ENCODE measurements around the gene HDAC5.
"Not testable (repeated sequence)": the region's sequence is repeated elsewhere in the genome, so short reads cannot be mapped to it uniquely, and the experiment has no call there.

The HDAC5 gene

DNA sequence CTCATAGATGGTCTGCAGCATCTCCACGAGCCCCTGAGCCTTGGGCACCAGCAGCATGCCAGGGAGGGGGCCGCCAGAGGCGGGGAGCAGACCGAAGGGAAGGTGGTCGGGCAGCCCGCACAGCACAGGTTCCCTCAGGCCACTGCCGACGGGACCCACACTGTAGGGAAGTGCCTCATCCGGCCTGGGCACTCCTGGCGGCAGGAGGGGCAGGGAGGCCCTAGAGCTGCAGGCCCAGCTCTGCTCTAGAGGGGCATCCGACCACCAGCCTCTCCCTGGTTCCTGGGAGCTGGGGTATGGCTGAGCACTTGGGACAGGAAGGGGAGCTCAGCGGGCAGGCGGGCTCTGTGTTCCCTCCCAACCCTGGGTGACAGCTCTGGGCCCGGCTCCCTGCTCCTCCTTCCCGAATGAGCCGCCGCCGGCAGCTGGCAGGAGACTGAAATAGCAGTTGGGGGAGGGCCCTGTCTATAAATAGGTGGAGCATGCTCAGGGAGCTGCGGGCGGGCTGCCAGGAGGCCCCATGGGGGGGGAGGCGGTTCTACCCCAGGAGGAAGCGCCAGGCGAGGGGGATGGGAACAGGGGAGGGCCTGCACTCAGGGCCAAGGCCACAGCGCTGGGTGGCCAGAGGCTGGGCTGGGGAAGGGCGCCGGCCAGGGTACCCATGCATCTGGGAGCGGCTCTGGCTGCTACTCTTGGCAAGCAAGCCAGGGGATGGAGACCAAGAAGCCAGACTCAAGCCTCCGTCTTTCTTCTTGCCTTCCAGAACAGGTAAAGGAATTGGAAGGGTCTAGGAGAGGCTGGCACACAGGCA is 12.4 kb downstream of the HDAC5 start:
- peak; percentile 55 for DNase-seq

DNA sequence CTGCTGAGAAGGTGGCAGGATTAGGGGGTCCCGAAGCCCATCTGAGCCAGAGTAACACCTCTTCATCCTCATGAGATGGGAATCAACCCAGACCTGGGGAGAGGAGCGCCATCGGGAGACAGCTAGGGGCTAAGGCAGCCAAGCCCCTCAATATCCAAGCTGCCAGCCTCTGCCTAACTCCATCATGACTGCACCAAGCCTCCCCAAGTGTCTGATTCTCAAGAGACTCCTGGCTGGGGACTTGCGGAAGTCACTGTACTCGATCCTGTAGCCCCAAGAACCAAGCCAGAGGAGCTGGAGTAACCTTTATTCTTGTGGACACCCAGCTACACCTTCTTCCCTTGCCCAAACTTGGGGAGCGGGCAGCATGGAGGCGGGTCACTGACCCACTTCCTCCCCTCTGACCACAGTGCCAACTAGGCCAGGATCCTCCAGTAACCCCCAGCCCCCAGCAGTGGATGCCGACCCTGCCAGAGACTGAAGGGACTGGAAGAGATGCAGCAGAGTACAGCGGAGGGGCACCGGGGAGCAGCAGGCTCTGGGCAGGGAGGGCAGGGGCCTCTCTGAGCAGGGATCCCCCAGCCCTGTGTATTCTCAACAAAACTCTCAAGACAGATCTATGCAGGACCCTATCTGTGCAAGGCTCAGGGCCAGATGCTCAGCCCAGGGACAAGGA is 13.3 kb downstream of the HDAC5 start:
- DNase-seq = no peak

DNA sequence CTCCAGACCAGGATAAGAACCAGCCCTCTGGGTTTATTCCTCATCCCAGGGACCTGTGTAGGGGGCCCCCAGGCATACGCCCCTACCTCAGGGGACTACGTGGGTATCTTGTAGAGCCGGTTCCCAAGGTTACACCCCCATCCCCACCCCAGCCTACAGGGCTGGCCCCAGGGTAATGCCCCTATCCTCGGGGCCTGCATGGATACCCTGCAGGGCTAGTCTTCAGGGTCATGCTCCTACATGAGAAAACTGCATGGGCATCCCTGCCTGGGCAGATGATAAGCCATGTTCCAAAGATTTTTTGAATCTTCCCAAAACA is 14.2 kb downstream of the HDAC5 start:
- DNase-seq = no peak

DNA sequence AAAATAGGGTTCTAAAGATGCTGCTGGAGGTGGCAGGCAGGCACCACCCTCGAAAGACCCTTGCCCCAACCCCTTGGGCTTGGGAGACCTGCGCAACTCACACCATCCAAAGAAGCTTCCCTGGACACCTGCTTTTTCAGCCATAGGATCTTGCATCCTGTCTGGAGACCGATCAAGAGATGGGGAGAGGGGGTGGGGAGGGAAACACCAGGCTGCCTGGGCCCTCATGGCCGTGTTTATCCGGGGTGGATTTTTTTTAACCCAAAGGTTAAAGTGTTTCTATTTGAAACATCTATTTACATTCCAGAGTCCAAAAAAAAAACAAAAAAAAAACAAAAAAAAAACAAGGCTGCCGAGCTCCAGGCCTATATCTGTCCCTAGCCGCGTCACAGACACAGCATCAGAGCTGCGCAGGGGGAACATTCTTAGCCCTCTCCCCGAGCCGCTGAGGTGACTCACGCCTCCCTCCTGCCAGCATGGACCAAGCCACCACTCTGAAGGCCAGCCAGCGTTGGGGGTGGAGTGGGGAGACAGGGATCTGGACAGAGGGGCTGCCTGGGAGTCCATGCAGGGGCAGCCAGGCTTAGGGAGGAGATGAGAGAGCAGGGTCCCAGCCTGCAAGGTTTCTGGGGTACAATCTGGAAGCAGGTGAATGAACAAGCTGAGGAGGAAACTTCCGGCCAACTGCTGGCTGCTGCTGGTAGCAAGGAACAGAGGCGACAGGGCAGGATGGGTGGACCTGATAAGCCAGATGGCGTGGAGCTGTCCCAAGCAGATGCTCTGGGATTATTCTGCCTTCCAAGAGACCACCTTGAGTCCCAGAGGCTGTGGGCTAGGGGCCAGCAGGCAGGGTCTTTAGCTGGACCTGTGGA is 14.8 kb downstream of the HDAC5 start:
- DNase-seq = no peak

DNA sequence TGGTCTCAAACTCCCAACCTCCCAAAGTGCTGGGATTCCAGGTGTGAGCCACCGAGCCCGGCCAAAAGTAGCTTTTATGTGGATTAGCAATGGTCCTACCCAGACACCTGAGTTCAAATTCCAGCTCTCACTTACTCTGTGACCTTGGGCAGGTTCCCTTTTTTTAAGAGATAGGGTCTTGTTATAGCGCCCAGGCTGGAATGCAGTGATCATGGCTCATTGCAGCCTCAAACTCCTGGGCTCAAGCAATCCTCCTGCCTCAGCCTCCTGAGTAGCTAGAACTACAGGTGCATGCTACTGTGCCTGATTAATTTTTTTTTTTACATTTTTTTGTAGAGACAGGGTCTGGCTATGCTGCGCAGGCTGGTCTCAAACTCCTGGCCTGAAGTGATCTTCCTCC is 16.6 kb downstream of the HDAC5 start:
- no peak for DNase-seq

DNA sequence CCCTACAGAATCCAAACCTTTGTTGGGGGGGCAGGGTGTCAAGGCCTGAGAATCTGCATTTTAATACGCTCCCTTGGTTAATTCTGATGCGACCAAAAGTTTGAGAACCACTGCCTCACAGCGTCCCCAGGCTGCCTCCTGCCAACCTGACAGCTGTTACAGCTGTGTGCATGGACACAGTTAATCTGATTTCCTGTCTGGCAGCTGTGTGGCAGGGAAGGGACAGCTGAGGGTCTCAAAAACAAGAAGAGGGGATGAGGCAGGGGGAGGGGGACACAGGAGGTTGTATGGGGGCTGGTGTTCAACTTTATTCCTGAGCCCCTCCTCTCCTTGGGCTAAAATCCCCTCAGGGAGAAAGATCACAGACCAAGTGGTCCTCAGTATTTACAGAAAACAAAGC is 17.5 kb downstream of the HDAC5 start:
- DNase-seq = no peak

DNA sequence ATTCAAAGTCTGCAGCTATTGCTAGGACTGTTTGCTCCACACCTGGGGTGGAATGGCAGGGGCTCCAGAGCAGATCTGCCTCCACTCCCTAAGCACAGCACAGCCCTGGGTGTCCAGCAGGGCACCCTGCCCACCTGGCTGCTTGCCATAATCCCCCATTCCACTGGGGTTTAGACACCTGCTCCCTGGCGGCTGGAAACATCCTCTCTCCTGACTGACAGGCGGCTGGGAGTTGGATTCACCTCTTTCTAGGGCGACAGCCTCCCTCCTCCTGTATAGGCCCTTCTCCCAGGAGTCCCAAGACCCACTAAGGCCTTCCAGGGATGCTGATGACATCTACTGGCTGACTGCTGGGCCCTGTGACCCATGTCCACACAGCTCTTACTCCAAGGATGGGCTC is 18.0 kb downstream of the HDAC5 start:
- no peak for DNase-seq

DNA sequence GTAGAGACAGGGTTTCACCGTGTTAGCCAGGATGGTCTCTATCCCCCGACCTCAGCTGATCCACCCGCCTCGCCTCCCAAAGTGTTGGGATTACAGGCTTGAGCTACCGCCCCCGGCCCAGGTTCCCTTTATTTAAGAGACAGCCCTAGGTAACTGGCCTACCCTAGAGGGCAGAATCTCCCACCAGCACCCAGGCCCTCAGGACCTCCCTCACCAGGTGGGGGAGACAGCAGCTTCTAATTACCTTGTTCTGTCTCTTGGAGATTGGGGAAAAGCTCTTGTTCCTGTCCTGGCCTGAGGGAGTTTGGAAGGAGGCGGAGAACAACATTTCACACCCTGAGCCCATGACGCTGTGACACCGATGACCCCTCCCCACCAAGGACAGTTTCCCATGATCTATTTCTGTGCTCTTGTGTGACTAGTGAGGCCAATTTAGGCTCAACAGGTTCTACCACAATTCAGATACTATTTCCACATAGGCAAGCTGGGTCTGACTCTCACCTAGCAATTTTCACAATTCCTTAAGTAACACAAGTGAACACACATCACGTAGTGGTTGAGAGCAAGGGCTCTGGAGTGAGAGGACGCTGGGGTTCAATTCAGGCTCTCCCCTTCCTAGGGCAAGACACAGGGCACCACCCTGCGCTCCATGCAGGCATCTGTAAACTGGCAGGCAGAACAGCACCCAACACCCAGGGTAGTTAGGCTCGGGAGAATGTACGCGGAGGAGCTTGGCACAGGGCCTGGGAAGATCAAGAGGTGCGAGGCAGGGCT is 20.4 kb downstream of the HDAC5 start:
- no peak for DNase-seq

DNA sequence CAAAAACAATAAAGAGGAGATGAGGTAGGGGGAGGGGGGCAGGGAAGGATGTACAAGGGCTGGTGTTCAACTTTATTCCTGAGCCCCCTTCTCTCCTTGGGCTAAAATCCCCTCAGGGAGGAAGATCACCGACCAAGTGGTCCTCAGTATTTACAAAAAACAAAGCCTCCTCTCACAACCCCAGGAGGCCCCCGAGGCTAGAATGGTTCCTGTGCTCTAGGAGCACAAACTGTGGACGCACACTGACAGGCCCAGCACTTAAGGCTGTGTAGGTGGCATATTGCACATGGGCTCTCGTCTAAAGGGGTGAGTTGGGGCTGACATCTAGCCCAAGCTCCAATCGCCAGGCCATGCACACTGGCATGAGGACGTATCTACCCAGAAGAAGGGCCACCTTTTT is 21.6 kb downstream of the HDAC5 start:
- not testable (repeated sequence) for DNase-seq

DNA sequence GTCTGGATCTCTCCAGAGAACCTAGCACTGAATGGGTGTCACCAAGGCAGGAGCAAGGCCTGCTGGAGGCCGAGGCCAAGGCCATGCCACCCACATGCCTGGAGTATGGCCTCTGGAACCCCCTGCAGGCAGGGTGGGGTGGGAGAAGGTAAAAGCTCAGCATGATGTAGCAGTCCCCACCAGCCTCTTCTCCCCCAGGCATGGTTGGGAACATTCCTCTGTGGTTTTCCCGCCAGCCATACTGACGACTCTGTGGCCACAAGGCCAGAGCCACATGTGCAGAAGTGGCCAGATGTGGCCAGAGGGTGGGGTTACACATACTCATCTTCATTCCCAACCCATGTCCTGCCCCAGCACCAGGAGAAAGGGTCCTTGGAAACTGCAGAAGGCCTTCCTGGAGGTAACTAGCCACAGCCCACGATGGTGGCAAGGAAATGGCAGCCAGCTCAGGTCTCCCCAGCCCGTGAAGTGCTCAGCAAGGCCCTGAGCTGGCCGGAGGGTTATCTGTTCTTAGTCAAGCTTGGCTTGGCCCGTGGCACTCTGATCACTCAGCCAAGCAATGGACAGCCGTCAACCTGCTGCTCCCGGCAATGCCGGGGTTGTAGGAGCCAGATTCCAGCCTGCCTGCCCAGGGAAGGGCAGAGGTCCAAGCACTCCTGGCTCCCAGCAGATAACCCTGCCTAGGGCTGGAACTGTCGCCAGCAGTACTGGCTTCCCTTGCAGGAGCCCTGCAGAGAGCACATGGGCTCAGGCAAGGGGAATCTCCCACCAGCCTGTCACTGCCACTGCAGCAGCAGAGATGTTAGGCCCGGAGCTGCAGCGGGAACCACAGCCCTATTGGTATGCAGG is 26.1 kb downstream of the HDAC5 start:
- no peak for DNase-seq

DNA sequence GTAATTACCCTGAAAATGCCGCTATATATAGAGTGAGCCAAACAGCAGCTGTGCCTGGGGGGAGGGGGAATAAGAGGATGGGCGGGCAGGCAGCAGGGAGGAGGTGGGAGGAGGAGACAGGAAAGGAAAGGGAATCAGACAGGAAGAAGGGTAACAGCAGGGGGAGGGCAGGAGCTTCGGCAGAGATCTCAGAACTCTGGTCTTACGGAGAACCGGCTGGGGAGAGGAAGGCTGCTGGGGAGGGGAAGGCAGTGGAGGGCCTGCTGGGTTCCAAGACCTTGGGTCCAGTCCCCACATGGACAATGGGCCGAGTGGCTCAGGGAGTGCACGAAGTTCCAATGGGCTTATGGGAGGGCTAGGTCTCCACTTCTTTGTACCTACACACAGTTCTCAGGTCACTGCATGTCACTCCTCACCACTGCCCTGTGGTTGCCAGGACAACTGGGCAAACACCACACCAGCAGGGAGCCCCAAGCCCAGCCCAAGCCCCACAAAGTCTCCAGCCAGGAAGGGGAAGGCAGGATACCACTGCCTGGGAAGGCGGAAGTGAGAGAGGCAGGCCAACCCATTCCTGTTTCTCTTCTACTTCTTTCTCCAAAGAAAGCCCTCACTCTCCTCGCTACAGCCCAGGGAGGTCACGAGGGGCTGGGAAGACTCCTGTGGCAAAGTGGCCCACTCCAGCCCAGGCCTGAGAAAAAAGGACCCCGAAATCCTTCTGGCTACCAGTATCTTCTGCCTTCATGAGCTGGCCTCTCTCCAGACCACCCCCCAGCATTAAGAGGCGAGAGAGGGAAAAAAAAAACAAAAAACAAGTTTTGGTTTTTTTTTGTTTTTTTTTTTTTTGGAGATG is 27.6 kb downstream of the HDAC5 start:
- DNase-seq = peak; percentile 27

DNA sequence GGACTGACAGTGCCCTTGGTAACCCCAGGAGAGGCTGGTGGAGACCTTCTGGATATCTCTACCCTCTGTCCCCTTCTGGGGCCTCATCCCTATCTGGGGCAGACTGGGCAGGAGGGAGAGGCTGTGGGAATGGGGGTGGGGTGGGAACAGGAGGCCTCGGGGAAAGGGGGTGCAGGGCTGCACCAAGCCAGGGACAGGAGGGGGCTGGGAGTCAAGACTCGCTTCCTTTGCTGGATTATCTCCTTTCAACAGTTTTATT is 28.1 kb downstream of the HDAC5 start:
- no peak for DNase-seq

DNA sequence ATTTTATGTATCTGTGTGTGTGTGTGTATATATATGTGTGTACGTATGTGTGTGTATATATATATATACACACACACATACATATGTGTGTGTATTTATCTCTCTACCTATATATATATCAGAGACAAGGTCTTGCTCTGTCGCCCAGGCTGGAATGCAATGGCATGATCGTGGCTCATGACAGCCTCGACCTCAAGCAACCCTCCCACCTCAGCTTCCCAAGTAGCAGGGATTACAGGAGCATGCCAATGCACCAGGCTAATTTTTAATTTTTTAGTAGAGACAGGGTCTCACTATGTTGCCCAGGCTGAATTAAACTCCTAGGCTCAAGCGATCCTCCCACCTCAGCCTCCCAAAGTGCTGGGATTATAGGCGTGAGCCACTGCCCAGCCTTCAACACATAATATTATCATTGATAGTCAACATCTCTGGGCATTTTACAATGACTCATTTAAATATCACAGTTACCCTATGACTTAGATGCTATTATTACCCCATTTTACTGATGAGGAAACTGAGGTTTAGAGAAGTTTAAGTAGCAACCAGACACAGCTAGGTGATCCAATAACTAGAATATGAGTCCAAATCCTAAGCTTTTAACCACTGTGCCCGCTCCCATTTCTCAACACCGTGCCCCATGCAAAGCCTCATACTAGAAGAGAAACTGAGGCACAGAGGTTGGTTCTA is 28.6 kb downstream of the HDAC5 start:
- DNase-seq = no peak

DNA sequence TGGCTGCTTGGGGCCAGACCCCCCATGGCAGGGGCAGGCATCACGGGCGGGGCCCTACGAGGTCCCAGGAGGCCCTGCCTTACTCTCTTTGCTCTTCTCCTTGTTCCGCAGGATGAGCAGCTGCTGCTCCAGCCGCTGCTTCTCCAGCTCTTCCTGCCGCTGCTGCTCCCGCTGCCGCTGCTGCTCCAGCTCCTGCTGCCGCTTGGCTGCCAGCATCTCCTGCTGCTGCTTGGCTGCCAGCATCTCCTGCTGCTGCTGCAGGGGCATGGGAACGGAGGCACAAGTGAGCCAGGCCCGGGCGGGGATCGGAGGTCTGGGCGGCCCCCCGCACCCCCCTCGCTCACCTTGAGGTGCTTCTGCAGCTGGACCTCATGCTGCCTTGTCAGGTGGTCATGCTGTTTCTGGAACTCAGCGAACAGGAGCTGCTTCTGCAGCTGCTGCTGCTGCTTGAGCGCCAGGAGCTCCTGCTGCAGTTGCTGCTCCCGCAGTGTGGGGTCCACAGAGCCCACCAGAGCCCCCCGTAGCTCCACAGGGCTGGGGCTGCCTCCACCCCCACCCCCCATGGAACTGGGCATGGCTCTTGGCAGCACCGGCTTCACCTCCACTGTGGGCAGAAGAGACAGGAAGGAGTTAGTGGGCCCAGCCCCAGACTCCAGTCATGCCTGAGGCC is 30.1 kb downstream of the HDAC5 start:
- no peak for DNase-seq

DNA sequence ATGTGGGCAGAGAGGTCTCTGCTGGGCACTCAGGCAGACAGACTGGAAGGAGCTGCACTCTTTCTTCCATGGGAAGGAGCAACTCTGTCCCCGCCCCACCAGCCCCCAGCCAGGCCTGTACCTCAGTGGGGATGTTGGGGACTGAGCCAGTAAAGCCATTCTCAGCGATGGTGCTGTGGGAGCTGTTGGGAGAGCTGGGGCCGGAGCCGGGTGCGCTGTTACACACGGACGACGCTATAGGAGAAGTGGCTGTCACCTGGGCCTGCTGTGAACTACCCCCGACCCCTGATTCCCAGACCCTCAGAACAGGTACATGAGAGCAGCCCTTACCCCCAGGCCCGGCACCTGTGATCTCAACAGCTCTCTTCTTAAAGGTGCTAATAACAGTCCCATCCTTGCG is 31.4 kb downstream of the HDAC5 start:
- DNase-seq = no peak

DNA sequence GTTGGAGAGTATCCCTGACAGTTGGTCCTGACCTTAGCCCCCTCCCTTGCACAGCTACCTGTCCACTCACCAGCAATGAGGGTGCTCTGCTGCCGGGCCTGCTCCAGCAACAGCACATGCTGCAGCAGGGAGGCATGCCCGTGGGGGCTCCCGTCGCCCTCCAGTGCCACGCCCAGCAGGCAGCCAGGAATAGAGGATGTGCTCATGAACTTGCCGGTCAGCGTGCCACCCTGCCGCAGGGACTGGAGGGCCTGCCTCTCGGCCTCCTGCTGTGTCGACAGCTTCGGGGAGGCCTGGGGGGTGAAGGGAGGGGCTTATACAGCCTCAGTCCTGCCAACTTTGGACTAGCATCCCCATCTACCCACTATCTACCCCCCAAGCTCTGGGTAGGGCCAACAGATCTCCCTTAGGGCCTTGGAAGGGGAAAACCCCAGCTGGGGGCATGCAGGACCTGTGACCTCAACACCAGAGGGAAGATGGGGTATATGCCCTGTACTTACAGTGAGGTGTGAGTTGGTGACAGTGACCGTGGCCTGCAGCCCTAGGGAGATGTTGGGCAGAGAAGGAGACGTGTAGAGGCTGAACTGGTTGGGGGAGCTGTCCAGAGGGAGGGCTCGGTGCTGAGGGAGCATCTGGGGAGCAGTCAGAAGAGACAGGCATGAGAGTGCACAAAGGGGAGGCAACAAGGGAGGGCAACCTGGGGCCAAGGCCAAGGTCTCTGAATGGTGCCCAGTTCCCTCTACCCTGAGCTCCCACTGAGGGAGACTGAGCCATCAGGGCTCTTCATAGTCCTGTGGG is 32.0 kb downstream of the HDAC5 start:
- DNase-seq = no peak

DNA sequence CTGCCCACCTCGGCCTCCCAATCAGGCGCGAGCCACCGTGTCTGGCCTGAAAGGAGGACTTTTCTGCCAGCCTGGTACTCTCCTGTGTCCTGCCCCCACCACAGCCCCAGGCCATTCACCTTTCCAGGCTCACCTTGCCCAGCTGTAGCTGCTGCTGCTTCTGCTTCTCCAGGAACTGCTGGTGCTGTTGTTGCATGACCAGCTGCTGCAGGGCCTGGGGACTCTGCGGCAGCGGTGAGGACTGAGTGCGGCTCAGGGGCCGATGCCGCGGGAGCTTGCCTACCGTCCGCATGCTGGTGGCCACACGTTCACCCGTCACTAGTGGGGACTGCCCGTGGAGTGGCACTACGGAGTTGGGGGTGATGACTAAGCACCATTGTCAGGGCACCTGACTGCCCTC is 35.2 kb downstream of the HDAC5 start:
- no peak for DNase-seq

DNA sequence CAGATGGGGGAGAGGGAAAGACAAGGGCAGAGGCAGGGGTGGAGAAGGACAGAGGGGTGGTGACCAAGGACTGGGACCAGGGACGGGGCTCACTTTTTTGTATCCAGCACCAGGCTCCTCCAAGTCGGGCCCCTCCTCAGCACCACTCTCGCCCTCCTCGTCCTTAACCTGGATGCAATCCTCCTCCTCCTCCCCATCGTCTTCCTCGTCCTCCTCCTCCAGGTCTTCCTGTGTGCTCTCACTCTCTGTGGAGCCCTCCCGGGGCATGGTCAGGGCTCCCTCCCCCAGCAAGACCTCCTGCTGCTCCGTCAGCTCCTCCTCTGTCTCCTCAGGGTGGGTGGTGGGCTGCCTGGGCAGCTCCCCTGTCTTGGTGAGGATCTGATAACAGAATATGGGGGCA is 36.1 kb downstream of the HDAC5 start:
- DNase-seq = no peak

Measured in CD4-positive, alpha-beta T cell treated with Interleukin-21 for 1 hour (primary cell).